RWPE1 (cell line): ENCODE measurements around the gene AADAT.
"Not testable (repeated sequence)": the region's sequence is repeated elsewhere in the genome, so short reads cannot be mapped to it uniquely, and the experiment has no call there.

Experiments used
- CTCF ChIA-PET: fragments of 350-600 bp; sonication (Branson Sonifier 250); formaldehyde crosslinking; extraction: SDS; loops from one replicate; lab custom pipeline; 2021; lab: Yijun Ruan, JAX
- POLR2A ChIA-PET: fragments of 400-600 bp; formaldehyde crosslinking; extraction: SDS; loops from one replicate; lab custom pipeline; 2020; ENCODE audit warnings: antibody characterized with exemption; ENCODE audit not compliant: low non-redundant PET; lab: Yijun Ruan, JAX
- DNase-seq: peaks from one replicate; pipeline ENCODE4 v3.0.0; 2012; ENCODE audit warnings: low spot score
- H3K27ac ChIP-seq: fragments of 450-650 bp; 2 replicates; pipeline ENCODE4 v1.5.1; 2017
- CTCF ChIP-seq: fragments of 450-650 bp; conservative IDR thresholded peaks from 2 replicates; pipeline ENCODE4 v1.5.1; 2017; ENCODE audit warnings: low read depth, mild to moderate bottlenecking

Gene AADAT

GRCh38 chr4:170110285-170110672 is 20.5 kb upstream of the AADAT start:
- POLR2A ChIA-PET, result no interaction called here
- CTCF ChIA-PET, result no interaction called here
- no peak for DNase-seq
- TF ChIP-seq CTCF, result no peak
- H3K27ac ChIP-seq, result no peak overlapping the region

- POLR2A ChIA-PET, result no interaction called here
- no peak overlapping the region for H3K27ac ChIP-seq
- no peak for DNase-seq
- no peak for TF ChIP-seq CTCF
- CTCF ChIA-PET, result no interaction called here
Measured at GRCh38 chr4:170109586-170110284, 20.0 kb upstream of the AADAT start.

GRCh38 chr4:170106900-170107299 is 17.1 kb upstream of the AADAT start:
- ChIA-PET POLR2A (no interaction called here), CTCF (interaction anchor here (1.3 kb wide), 1 partner anchor 18 kb away, joined by 3 read pairs; no protein-coding TSS in a partner anchor)
- no peak overlapping the region for H3K27ac ChIP-seq
- no peak for DNase-seq
- TF ChIP-seq CTCF, result no peak

GRCh38 chr4:170102426-170102825 is 12.7 kb upstream of the AADAT start:
- ChIA-PET POLR2A (no interaction called here), CTCF (no interaction called here)
- no peak overlapping the region for H3K27ac ChIP-seq
- TF ChIP-seq CTCF, result no peak
- DNase-seq, result no peak

GRCh38 chr4:170098171-170098570 is 8.4 kb upstream of the AADAT start:
- DNase-seq, POLR2A ChIA-PET, CTCF ChIA-PET, H3K27ac ChIP-seq: not testable (repeated sequence)

GRCh38 chr4:170097681-170098080 is 7.9 kb upstream of the AADAT start:
- DNase-seq, result no peak
- ChIA-PET CTCF (no interaction called here), POLR2A (no interaction called here)
- no peak overlapping the region for H3K27ac ChIP-seq
- no peak for TF ChIP-seq CTCF

GRCh38 chr4:170093973-170094535 is 4.3 kb upstream of the AADAT start:
- no peak for DNase-seq
- H3K27ac ChIP-seq, result no peak overlapping the region
- ChIA-PET CTCF (interaction anchor here (0.6 kb wide), 2 partner anchors 233 to 287 kb away, joined by 3 to 4 read pairs; no protein-coding TSS in a partner anchor), POLR2A (no interaction called here)
- no peak for TF ChIP-seq CTCF
